SK-N-SH (cell line): ENCODE results near the gene KRT74. TPM values are rescaled to one million over a fixed set of nuclear protein-coding genes. Genes with fewer than 3 reads are reported as not detected.

Experiments
- CTCF ChIA-PET: fragments of 300-600, 350-600 bp; formaldehyde crosslinking; extraction: SDS; loops from one replicate; lab custom pipeline; 2021; lab: Yijun Ruan, JAX
- POLR2A ChIA-PET: fragments of 350-600 bp; sonication (Branson Sonifier 250); formaldehyde crosslinking; extraction: SDS; loops from one replicate; lab custom pipeline; 2020; ENCODE audit warnings: antibody characterized with exemption, inconsistent platforms; lab: Yijun Ruan, JAX
- DNase-seq: peaks from one replicate; pipeline ENCODE4 v3.0.0; 2012
- H2AFZ ChIP-seq: fragments of 200-600 bp; sonication (generic); 2 replicates; pipeline ENCODE4 v1.8.1; 2016; ENCODE audit warnings: antibody characterized with exemption, mild to moderate bottlenecking, low read depth
- H3F3A ChIP-seq: fragments of 200-600 bp; sonication (generic); replicated peaks from 2 replicates; pipeline ENCODE3; 2016; ENCODE audit warnings: antibody characterized with exemption, mild to moderate bottlenecking; ENCODE audit not compliant: insufficient read depth
- H3K27ac ChIP-seq, 2 experiments: fragments of 200-500 bp in 1 of 2; fragments of 200-600 bp in 1 of 2; sonication (Bioruptor generic) in 1 of 2; sonication (generic), shearing (Covaris generic) in 1 of 2; 2 replicates each; pipeline versions ENCODE4 v1.5.1 to v1.6.1; 2014 to 2016; ENCODE audit warnings: low read depth in 2 of 2, inconsistent platforms in 1 of 2, low read length in 1 of 2, mild to moderate bottlenecking in 1 of 2, mixed read lengths in 1 of 2
- H3K27me3 ChIP-seq: fragments of 200-600 bp; sonication (generic), shearing (Covaris generic); 2 replicates; pipeline ENCODE4 v1.6.1; 2016; ENCODE audit warnings: mixed run types; ENCODE audit not compliant: insufficient read depth
- H3K36me3 ChIP-seq, 2 experiments: fragments of 200-500 bp in 1 of 2; fragments of 200-600 bp in 1 of 2; sonication (Bioruptor generic) in 1 of 2; sonication (generic) in 1 of 2; replicated peaks in 1 of 2; 2 replicates each; pipeline versions ENCODE3 to v1.5.1; 2014 to 2016; ENCODE audit warnings: low read length in 1 of 2, mild to moderate bottlenecking in 1 of 2; ENCODE audit not compliant: insufficient read depth in 2 of 2, control insufficient read depth in 1 of 2
- H3K4me1 ChIP-seq, 2 experiments: fragments of 200-500 bp in 1 of 2; fragments of 200-600 bp in 1 of 2; sonication (Bioruptor generic) in 1 of 2; sonication (generic), shearing (Covaris generic) in 1 of 2; 2 replicates each; pipeline versions ENCODE4 v1.5.1 to v1.6.1; 2014 to 2016; ENCODE audit warnings: low read depth in 1 of 2, low read length in 1 of 2, mixed run types in 1 of 2; ENCODE audit not compliant: insufficient read depth in 2 of 2, control insufficient read depth in 1 of 2
- H3K4me2 ChIP-seq: fragments of 200-600 bp; sonication (generic), shearing (Covaris generic); 2 replicates; pipeline ENCODE4 v1.6.1; 2017; ENCODE audit warnings: mixed run types
- H3K4me3 ChIP-seq, 2 experiments: fragments of 200-500 bp in 1 of 2; fragments of 200-600 bp in 1 of 2; sonication (Bioruptor generic) in 1 of 2; sonication (generic), shearing (Covaris generic) in 1 of 2; 2 replicates each; pipeline versions ENCODE4 v1.5.1 to v1.8.1; 2014 to 2016; ENCODE audit warnings: low read depth in 2 of 2, inconsistent platforms in 1 of 2, low read length in 1 of 2, mild to moderate bottlenecking in 1 of 2, mixed read lengths in 1 of 2, moderate library complexity in 1 of 2
- H3K79me2 ChIP-seq: fragments of 200-600 bp; sonication (generic); 2 replicates; pipeline ENCODE4 v1.8.1; 2017; ENCODE audit warnings: mild to moderate bottlenecking; ENCODE audit not compliant: insufficient read depth
- H3K9ac ChIP-seq: fragments of 200-600 bp; sonication (generic); 2 replicates; pipeline ENCODE4 v1.6.1; 2017; ENCODE audit warnings: mixed run types
- H3K9me2 ChIP-seq: fragments of 200-600 bp; sonication (generic); 2 replicates; pipeline ENCODE4 v1.6.1; 2017; ENCODE audit warnings: mixed run types
- H3K9me3 ChIP-seq: fragments of 200-600 bp; sonication (generic); 2 replicates; pipeline ENCODE4 v1.6.1; 2017; ENCODE audit warnings: mixed run types, mild to moderate bottlenecking, moderate library complexity
- H4K20me1 ChIP-seq: fragments of 200-600 bp; sonication (generic); 2 replicates; pipeline ENCODE4 v1.6.1; 2017; ENCODE audit warnings: mild to moderate bottlenecking, mixed run types; ENCODE audit not compliant: insufficient read depth
- CHD2 ChIP-seq: fragments of 150-350 bp; IDR thresholded peaks from 2 replicates; pipeline ENCODE4 v1.6.1; 2018; ENCODE audit warnings: low read length; ENCODE audit not compliant: partially characterized antibody
- FOXJ3 ChIP-seq: sonication (generic); formaldehyde crosslinking; IDR thresholded peaks from 2 replicates; pipeline ENCODE4 v1.5.1; 2020; ENCODE audit warnings: mild to moderate bottlenecking, missing genetic modification reagents
- NFIC ChIP-seq: IDR thresholded peaks from 2 replicates; pipeline ENCODE4 v1.4.0; 2012; ENCODE audit warnings: borderline replicate concordance
- RCOR1 ChIP-seq: fragments of 150-350 bp; IDR thresholded peaks from 2 replicates; pipeline ENCODE4 v1.6.1; 2017; ENCODE audit warnings: antibody characterized with exemption, low read length
- RFX5 ChIP-seq: IDR thresholded peaks from 2 replicates; pipeline ENCODE4 v1.6.1; 2012; ENCODE audit warnings: mild to moderate bottlenecking, improper control_type of control experiment, low read length
- SIN3A ChIP-seq: IDR thresholded peaks from 2 replicates; pipeline ENCODE4 v1.6.1; 2012; ENCODE audit warnings: low read depth, mild to moderate bottlenecking, low read length, moderate library complexity, borderline replicate concordance
- TAF1 ChIP-seq: IDR thresholded peaks from 2 replicates; pipeline ENCODE4 v1.6.1; 2012; ENCODE audit warnings: low read depth, mild to moderate bottlenecking, low read length, moderate library complexity, borderline replicate concordance
- WGBS: methylation state at CpG from one replicate; pipeline ENCODE4 v1.1.6; 2017; ENCODE audit warnings: low lambda C conversion rate; 5-methylcytosine and 5-hydroxymethylcytosine counted together
- polyA plus RNA-seq, 3 experiments: library from polyadenylated mRNA; depleted of rRNA; stranded (reverse); fragments of >200 nt; gene quantifications; 2 replicates each; pipeline ENCODE4 v1.2.3, GENCODE V29; 2012
- TF ChIP-seq, protein P1 (sequence below): fragments of 150-350 bp; IDR thresholded peaks from 2 replicates; pipeline ENCODE4 v1.6.1; 2017; ENCODE audit warnings: antibody characterized with exemption, low read length, low read depth, borderline replicate concordance
- TF ChIP-seq, protein P2 (sequence below): fragments of 200-600 bp; sonication (generic); IDR thresholded peaks from 2 replicates; pipeline ENCODE4 v1.6.1; 2017; ENCODE audit warnings: antibody characterized with exemption, mild to moderate bottlenecking, moderate library complexity
- TF ChIP-seq, protein P3 (sequence below): fragments of 150-350 bp; IDR thresholded peaks from 2 replicates; pipeline ENCODE4 v1.6.1; 2016; ENCODE audit warnings: mild to moderate bottlenecking, low read depth, low read length
- TF ChIP-seq, protein P4 (sequence below): IDR thresholded peaks from 2 replicates; pipeline ENCODE4; 2012

KRT74 gene
- polyA plus RNA-seq, 1 of the 3 experiments (the other 2 are of a cell fraction): not detected

DNA sequence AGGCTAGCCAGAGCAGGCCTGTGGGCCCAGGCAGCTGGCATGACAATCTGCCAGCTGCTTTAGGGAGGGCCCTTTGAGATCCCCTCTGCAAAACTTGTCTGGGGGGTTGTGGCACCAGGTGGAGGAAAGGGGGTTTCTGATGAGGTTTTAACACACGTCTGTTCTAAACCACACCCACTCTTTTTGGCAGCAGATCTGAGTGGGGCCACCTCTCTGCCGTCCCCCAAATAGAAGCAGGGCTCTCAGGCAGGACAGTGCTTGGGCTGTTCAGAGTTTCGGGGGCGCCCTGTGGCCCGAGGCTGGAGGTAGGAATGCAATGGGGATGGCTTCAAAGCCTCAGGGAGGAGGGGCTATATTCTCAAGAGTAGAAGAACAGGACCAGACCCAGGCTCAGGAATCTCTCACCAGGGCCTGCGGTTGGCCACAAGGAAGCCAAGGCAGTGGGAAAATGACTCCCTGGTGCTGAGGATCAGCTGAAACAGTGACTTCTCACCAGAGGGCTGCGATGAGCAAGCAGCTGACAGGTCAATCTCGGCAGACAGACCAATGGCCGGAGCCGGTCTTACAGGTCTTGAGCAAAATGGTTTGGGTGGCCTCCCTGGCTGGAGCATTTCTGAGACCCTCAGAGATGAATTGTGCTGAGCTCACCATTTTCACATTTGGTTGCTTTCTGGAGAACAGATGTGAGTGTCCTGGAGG is 51.9 kb downstream of the KRT74 start:
- Histone ChIP-seq H4K20me1 (no peaks in the 10 kb centered on the region), H3K4me3 (no peak overlapping the region), H3F3A (no peaks in the 10 kb centered on the region), H3K36me3 (no peaks in the 10 kb centered on the region), H3K4me2 (no peak overlapping the region), H2AFZ (no peak overlapping the region), H3K27ac (no peak overlapping the region), H3K9me3 (no peaks in the 10 kb centered on the region)
- 21% methylated on average over 5 of the region's 10 CpGs for WGBS
- CTCF ChIA-PET: interaction anchor here (0.8 to 1.4 kb wide), 3 partner anchors 57 to 357 kb away, joined by 4 to 5 read pairs (median 4); no protein-coding TSS in a partner anchor
- POLR2A ChIA-PET: no interaction called here
- TF ChIP-seq SIN3A (no peak), FOXJ3 (no peak), RCOR1 (no peak), CHD2 (no peak), RFX5 (no peak), TAF1 (no peak)
- TF ChIP-seq, protein P1, sequence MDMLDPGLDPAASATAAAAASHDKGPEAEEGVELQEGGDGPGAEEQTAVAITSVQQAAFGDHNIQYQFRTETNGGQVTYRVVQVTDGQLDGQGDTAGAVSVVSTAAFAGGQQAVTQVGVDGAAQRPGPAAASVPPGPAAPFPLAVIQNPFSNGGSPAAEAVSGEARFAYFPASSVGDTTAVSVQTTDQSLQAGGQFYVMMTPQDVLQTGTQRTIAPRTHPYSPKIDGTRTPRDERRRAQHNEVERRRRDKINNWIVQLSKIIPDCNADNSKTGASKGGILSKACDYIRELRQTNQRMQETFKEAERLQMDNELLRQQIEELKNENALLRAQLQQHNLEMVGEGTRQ: no peak
- TF ChIP-seq, protein P2, sequence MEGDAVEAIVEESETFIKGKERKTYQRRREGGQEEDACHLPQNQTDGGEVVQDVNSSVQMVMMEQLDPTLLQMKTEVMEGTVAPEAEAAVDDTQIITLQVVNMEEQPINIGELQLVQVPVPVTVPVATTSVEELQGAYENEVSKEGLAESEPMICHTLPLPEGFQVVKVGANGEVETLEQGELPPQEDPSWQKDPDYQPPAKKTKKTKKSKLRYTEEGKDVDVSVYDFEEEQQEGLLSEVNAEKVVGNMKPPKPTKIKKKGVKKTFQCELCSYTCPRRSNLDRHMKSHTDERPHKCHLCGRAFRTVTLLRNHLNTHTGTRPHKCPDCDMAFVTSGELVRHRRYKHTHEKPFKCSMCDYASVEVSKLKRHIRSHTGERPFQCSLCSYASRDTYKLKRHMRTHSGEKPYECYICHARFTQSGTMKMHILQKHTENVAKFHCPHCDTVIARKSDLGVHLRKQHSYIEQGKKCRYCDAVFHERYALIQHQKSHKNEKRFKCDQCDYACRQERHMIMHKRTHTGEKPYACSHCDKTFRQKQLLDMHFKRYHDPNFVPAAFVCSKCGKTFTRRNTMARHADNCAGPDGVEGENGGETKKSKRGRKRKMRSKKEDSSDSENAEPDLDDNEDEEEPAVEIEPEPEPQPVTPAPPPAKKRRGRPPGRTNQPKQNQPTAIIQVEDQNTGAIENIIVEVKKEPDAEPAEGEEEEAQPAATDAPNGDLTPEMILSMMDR: no peak
- TF ChIP-seq, protein P3, sequence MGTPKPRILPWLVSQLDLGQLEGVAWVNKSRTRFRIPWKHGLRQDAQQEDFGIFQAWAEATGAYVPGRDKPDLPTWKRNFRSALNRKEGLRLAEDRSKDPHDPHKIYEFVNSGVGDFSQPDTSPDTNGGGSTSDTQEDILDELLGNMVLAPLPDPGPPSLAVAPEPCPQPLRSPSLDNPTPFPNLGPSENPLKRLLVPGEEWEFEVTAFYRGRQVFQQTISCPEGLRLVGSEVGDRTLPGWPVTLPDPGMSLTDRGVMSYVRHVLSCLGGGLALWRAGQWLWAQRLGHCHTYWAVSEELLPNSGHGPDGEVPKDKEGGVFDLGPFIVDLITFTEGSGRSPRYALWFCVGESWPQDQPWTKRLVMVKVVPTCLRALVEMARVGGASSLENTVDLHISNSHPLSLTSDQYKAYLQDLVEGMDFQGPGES: no peak
- TF ChIP-seq, all 33 proteins: peak for 0
- H3K4me1 ChIP-seq: no peaks in the 10 kb centered on the region
- no peak for DNase-seq
- peaks cover 45% of the 10 kb centered on the region; the same call in 1 of the 2 replicates for H3K27me3 ChIP-seq
- H3K9ac ChIP-seq: no peak overlapping the region
- H3K9me2 ChIP-seq: no peaks in the 10 kb centered on the region
- no peaks in the 10 kb centered on the region for H3K79me2 ChIP-seq

DNA sequence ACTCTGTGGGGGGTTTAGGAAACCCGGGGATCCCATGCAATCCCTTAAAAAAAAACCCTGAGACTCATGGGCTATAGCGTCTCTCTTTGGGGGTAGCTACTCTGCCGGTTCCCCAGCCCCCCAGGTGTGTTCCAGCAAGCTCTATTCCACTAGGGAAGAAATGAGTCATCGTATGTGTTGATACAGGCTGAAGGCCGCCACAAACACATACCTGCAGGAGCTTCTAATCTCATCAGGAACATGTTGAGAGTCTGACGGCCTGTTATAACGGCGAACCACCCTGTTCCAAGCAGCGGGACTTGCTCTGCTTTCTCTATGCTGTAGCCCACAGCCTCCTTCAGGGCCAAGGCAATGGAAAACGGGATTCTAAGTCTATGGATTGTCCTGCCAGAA is 52.5 kb downstream of the KRT74 start:
- DNase-seq: no peak
- ChIA-PET POLR2A (no interaction called here), CTCF (interaction anchor here (1.4 kb wide), 2 partner anchors 149 to 357 kb away, joined by 4 read pairs; no protein-coding TSS in a partner anchor)
- Histone ChIP-seq H3K4me3 (no peak overlapping the region), H3K27ac (no peak overlapping the region), H3F3A (no peaks in the 10 kb centered on the region), H3K79me2 (no peaks in the 10 kb centered on the region), H4K20me1 (no peaks in the 10 kb centered on the region), H3K9ac (no peak overlapping the region), H3K4me2 (no peak overlapping the region), H3K4me1 (no peaks in the 10 kb centered on the region), H3K27me3 (peaks cover 50% of the 10 kb centered on the region; the same call in 1 of the 2 replicates), H3K9me3 (no peaks in the 10 kb centered on the region), H3K9me2 (no peaks in the 10 kb centered on the region), H3K36me3 (no peaks in the 10 kb centered on the region), H2AFZ (no peak overlapping the region)
- 42% methylated on average over 10 of the region's 10 CpGs for WGBS
- no peak for TF ChIP-seq NFIC
- TF ChIP-seq, protein P4, sequence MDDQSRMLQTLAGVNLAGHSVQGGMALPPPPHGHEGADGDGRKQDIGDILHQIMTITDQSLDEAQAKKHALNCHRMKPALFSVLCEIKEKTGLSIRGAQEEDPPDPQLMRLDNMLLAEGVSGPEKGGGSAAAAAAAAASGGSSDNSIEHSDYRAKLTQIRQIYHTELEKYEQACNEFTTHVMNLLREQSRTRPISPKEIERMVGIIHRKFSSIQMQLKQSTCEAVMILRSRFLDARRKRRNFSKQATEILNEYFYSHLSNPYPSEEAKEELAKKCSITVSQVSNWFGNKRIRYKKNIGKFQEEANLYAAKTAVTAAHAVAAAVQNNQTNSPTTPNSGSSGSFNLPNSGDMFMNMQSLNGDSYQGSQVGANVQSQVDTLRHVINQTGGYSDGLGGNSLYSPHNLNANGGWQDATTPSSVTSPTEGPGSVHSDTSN: no peak
